GM23338 (cell line): ENCODE measurements around the gene MED1.

Experiments used
- CREB1 ChIP-seq: fragments of 250-450 bp; sonication (Bioruptor Pico); IDR thresholded peaks from 2 replicates; pipeline ENCODE4 v1.5.0; 2020; ENCODE audit warnings: low read depth, mild to moderate bottlenecking, moderate library complexity
- CTCF ChIP-seq, 2 experiments: fragments of 200-600 bp in 1 of 2; sonication (generic) in 1 of 2; conservative IDR thresholded peaks; 2 replicates each; pipeline versions ENCODE4 v1.5.1 to v1.6.1; 2016 to 2017; ENCODE audit warnings: antibody characterized with exemption in 2 of 2, low read depth in 2 of 2, mild to moderate bottlenecking in 2 of 2, moderate library complexity in 1 of 2
- ETS1 ChIP-seq: IDR thresholded peaks from 2 replicates; pipeline ENCODE4 v1.6.1; 2016; ENCODE audit warnings: antibody characterized with exemption
- EZH2 ChIP-seq: fragments of 200-600 bp; sonication (generic); IDR thresholded peaks from one replicate; pipeline ENCODE4 v1.8.0; 2017; ENCODE audit warnings: antibody characterized with exemption, mild to moderate bottlenecking, low read depth; ENCODE audit not compliant: unreplicated experiment
- EZH2phosphoT487 ChIP-seq: fragments of 200-600 bp; sonication (generic); IDR thresholded peaks from one replicate; pipeline ENCODE4 v1.8.1; 2018; ENCODE audit warnings: antibody characterized with exemption; ENCODE audit not compliant: unreplicated experiment
- JUNB ChIP-seq: IDR thresholded peaks from one replicate; pipeline ENCODE4 v1.6.1; 2016; ENCODE audit warnings: antibody characterized with exemption; ENCODE audit not compliant: unreplicated experiment
- NANOG ChIP-seq: IDR thresholded peaks from 2 replicates; pipeline ENCODE4 v1.6.1; 2016; ENCODE audit warnings: antibody characterized with exemption, borderline replicate concordance
- POLR2AphosphoS5 ChIP-seq: IDR thresholded peaks from 2 replicates; pipeline ENCODE4 v1.6.1; 2016; ENCODE audit warnings: antibody characterized with exemption, low read depth
- REST ChIP-seq: IDR thresholded peaks from one replicate; pipeline ENCODE4 v1.6.1; 2018; ENCODE audit warnings: antibody characterized with exemption; ENCODE audit not compliant: unreplicated experiment
- STAT1 ChIP-seq: IDR thresholded peaks from one replicate; pipeline ENCODE4 v1.6.1; 2016; ENCODE audit warnings: antibody characterized with exemption; ENCODE audit not compliant: unreplicated experiment
- ZNF114 ChIP-seq: fragments of 250-450 bp; sonication (Bioruptor Pico); IDR thresholded peaks from 2 replicates; pipeline ENCODE4 v1.5.0; 2020; ENCODE audit warnings: mild to moderate bottlenecking, moderate library complexity
- ZNF331 ChIP-seq: fragments of 250-450 bp; sonication (Bioruptor Pico); IDR thresholded peaks from 2 replicates; pipeline ENCODE4 v1.5.0; 2020; ENCODE audit warnings: low read depth, mild to moderate bottlenecking, moderate library complexity
- ZNF462 ChIP-seq: fragments of 250-450 bp; sonication (Bioruptor Pico); IDR thresholded peaks from 2 replicates; pipeline ENCODE4 v1.5.0; 2020; ENCODE audit warnings: mild to moderate bottlenecking, moderate library complexity

GRCh38 chr17:39462631-39463375 is 11.7 kb upstream of the MED1 start:
- TF ChIP-seq EZH2 (no peak), CTCF (conservative IDR thresholded peaks at IDR 0.05; ENCODE audit: low read depth in 2 of 2) (no peak), EZH2phosphoT487 (no peak), NANOG (no peak), POLR2AphosphoS5 (no peak), JUNB (no peak), REST (no peak), ZNF462 (CRISPR knock-in tag) (no peak), CREB1 (CRISPR knock-in tag) (no peak), STAT1 (no peak), ZNF114 (CRISPR knock-in tag) (no peak), ETS1 (no peak), ZNF331 (CRISPR knock-in tag) (no peak)
